ENCODE measurements around the gene PRAMEF1.
"Not testable (repeated sequence)": the region's sequence is repeated elsewhere in the genome, so short reads cannot be mapped to it uniquely, and the experiment has no call there.

DNA sequence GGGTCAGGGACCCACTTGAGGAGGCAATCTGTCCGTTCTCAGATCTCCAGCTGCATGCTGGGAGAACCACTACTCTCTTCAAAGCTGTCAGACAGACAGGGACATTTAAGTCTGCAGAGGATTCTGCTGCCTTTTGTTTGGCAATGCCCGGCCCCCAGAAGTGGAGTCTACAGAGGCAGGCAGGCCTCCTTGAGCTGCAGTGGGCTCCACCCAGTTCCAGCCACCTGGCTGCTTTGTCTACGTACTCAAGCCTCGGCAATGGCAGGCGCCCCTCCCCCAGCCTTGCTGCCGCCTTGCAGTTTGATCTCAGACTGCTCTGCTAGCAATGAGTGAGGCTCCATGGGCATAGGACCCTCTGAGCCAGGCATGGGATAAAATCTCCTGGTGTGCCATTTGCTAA, 27.9 kb downstream of the PRAMEF1 start:
- TF ChIP-seq, protein P1, sequence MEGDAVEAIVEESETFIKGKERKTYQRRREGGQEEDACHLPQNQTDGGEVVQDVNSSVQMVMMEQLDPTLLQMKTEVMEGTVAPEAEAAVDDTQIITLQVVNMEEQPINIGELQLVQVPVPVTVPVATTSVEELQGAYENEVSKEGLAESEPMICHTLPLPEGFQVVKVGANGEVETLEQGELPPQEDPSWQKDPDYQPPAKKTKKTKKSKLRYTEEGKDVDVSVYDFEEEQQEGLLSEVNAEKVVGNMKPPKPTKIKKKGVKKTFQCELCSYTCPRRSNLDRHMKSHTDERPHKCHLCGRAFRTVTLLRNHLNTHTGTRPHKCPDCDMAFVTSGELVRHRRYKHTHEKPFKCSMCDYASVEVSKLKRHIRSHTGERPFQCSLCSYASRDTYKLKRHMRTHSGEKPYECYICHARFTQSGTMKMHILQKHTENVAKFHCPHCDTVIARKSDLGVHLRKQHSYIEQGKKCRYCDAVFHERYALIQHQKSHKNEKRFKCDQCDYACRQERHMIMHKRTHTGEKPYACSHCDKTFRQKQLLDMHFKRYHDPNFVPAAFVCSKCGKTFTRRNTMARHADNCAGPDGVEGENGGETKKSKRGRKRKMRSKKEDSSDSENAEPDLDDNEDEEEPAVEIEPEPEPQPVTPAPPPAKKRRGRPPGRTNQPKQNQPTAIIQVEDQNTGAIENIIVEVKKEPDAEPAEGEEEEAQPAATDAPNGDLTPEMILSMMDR (IDR thresholded peaks at IDR 0.05) = not testable (repeated sequence)
- TF ChIP-seq EP300, POLR2A (IDR thresholded peaks at IDR 0.05): not testable (repeated sequence)

All from gastroesophageal sphincter (tissue), 3 donors.